ENCODE data around the gene UNK. TPM values are rescaled to one million over a fixed set of nuclear protein-coding genes. Genes with fewer than 3 reads are reported as not detected.

UNK gene
- total and polyA plus RNA-seq, 4 donors: 15.5 to 72.4 (median 25.7) TPM

- peaks cover 8 to 85% (median 53%) of the 10 kb centered on the region in 4 donors for H3K36me3 ChIP-seq (ENCODE audit: control insufficient read depth in 4 of 4, insufficient read depth in 4 of 4, low read length in 4 of 4)
- ATAC-seq (ENCODE audit: insufficient read depth, low FRiP score) (no peak), DNase-seq (no peak)
- no peak overlapping the region for H3K9ac ChIP-seq (ENCODE audit: insufficient read depth in 1 of 2, low read length in 2 of 2)
- H3K9me3 ChIP-seq (ENCODE audit: control insufficient read depth in 4 of 4, insufficient read depth in 3 of 4, low read length in 3 of 4): no peaks in the 10 kb centered on the region
- H3K27ac ChIP-seq (ENCODE audit: low read depth in 1 of 2, low read length in 1 of 2): no peak overlapping the region
- no peaks in the 10 kb centered on the region for H3K27me3 ChIP-seq (ENCODE audit: control insufficient read depth in 3 of 3, insufficient read depth in 3 of 3, low read length in 2 of 3)
- no peak overlapping the region for H3K4me3 ChIP-seq
- TF ChIP-seq CTCF (IDR thresholded peaks at IDR 0.05; ENCODE audit: control extremely low read depth, extremely low read depth): no peak
- H3K4me1 ChIP-seq (ENCODE audit: control insufficient read depth in 5 of 5, insufficient read depth in 5 of 5, low read length in 5 of 5): peaks cover 0 to 4% (median 0%) of the 10 kb centered on the region in 5 donors
- WGBS, 2 donors: 88 to 93% methylated on average over 7 of the region's 7 CpGs
Observed at GRCh38 chr17:75819116-75819515, 34.5 kb downstream of the UNK start.

GRCh38 chr17:75819678-75820077, 35.1 kb downstream of the UNK start:
- Histone ChIP-seq H3K9ac (ENCODE audit: insufficient read depth in 1 of 2, low read length in 2 of 2) (no peak overlapping the region), H3K4me1 (ENCODE audit: control insufficient read depth in 5 of 5, insufficient read depth in 5 of 5, low read length in 5 of 5) (peaks cover 0 to 4% (median 0%) of the 10 kb centered on the region in 5 donors), H3K27ac (ENCODE audit: low read depth in 1 of 2, low read length in 1 of 2) (no peak overlapping the region), H3K9me3 (ENCODE audit: control insufficient read depth in 4 of 4, insufficient read depth in 3 of 4, low read length in 3 of 4) (no peaks in the 10 kb centered on the region), H3K36me3 (ENCODE audit: control insufficient read depth in 4 of 4, insufficient read depth in 4 of 4, low read length in 4 of 4) (peaks cover 8 to 85% (median 51%) of the 10 kb centered on the region in 4 donors), H3K4me3 (no peak overlapping the region), H3K27me3 (ENCODE audit: control insufficient read depth in 3 of 3, insufficient read depth in 3 of 3, low read length in 2 of 3) (no peaks in the 10 kb centered on the region)
- TF ChIP-seq CTCF (IDR thresholded peaks at IDR 0.05; ENCODE audit: control extremely low read depth, extremely low read depth): no peak
- WGBS, 2 donors: 89 to 90% methylated on average over 15 to 16 of the region's 16 CpGs
- no peak for ATAC-seq (ENCODE audit: insufficient read depth, low FRiP score)
- DNase-seq: no peak

DNA sequence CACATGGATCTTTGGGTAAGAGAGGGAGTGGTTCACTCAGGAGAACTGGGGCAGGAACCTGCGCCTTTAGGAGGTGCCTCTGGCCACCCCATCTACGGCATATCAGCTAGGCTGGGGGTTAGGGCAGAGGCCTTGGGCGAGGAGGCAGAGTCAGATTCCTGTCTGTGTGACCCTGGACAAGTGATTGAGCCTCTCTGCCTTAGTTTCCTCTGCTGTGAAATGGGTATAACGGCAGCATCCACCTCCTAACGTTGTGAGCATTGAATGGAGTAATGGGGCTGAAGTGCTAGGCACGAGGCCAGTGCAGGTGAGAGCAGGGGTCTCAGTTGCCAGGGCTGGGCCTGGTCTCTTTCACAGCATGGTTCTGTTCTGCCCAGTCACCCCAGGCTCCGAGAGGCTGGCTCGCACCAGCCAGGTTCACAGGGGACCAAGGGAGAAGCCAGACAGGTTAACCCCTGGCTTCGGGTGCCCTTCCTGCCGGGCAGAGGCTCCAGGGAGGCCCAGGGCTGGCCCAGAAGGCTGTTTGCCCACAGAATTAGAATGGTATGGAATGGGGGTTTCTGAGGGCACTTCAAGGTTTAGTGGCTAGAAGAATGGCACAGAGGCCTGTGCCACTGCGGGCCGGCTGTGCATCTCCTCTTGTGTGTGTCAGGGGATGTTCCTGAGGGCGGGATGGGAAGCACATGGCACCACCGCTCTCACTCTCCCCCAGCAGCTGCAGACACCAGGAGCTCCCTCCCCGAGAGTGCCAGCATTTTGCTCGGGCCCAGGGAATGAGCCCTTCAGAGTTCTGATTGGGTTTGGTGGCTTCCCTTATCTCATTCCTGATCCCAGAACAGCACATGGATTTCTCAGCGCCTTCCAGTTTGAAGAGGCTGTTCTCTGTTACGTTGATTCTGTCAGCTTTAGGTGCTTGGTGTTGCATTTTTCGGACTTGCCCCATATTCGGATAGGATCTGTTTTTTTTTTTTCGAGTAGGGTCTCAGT, 35.8 kb downstream of the UNK start:
- H3K4me3 ChIP-seq: no peak overlapping the region
- H3K9ac ChIP-seq (ENCODE audit: insufficient read depth in 1 of 2, low read length in 2 of 2): no peak overlapping the region
- DNase-seq (no peak), ATAC-seq (ENCODE audit: insufficient read depth, low FRiP score) (no peak)
- H3K27ac ChIP-seq (ENCODE audit: low read depth in 1 of 2, low read length in 1 of 2): no peak overlapping the region
- H3K36me3 ChIP-seq (ENCODE audit: control insufficient read depth in 4 of 4, insufficient read depth in 4 of 4, low read length in 4 of 4): peaks cover 6 to 84% (median 45%) of the 10 kb centered on the region in 4 donors
- peaks cover 0 to 4% (median 0%) of the 10 kb centered on the region in 5 donors for H3K4me1 ChIP-seq (ENCODE audit: control insufficient read depth in 5 of 5, insufficient read depth in 5 of 5, low read length in 5 of 5)
- no peaks in the 10 kb centered on the region for H3K9me3 ChIP-seq (ENCODE audit: control insufficient read depth in 4 of 4, insufficient read depth in 3 of 4, low read length in 3 of 4)
- H3K27me3 ChIP-seq (ENCODE audit: control insufficient read depth in 3 of 3, insufficient read depth in 3 of 3, low read length in 2 of 3): no peaks in the 10 kb centered on the region
- TF ChIP-seq CTCF (IDR thresholded peaks at IDR 0.05; ENCODE audit: control extremely low read depth, extremely low read depth): no peak
- WGBS, 2 donors: 85 to 88% methylated on average over 21 of the region's 21 CpGs
